Panc1 (cell line): ENCODE data around the gene PLEKHF1. TPM values are rescaled to one million over a fixed set of nuclear protein-coding genes. Genes with fewer than 3 reads are reported as not detected.

Source experiments
- ATAC-seq: fragments of 200-7000 bp; cut with Tn5 transposase; 2 replicates; pipeline ENCODE4 v1.9.1; 2020; ENCODE audit warnings: mild to moderate bottlenecking, moderate library complexity
- BruUV-seq: library from RNA; stranded (reverse); fragments of 400-500 nt; replicated peaks from 2 replicates; lab custom pipeline; 2021; lab: Mats Ljungman, UMichigan
- CTCF ChIA-PET: fragments of 300-600 bp; sonication (Branson Sonifier 250); formaldehyde crosslinking; loops from one replicate; lab custom pipeline; 2022; ENCODE audit warnings: antibody characterized with exemption; lab: Charles Lee
- POLR2A ChIA-PET: fragments of 300-600 bp; sonication (Branson Sonifier 250); formaldehyde crosslinking; loops from one replicate; lab custom pipeline; 2022; ENCODE audit warnings: antibody characterized with exemption; lab: Charles Lee
- DNase-seq: peaks from one replicate; pipeline ENCODE4 v3.0.0-alpha.2; 2010; ENCODE audit warnings: low read depth, low spot score
- H3K27ac ChIP-seq: 2 replicates; pipeline ENCODE4 v1.5.1; 2011; ENCODE audit warnings: mild to moderate bottlenecking, low read length, inconsistent platforms
- H3K27me3 ChIP-seq: fragments of 200-500 bp; sonication (Bioruptor generic); 2 replicates; pipeline ENCODE4 v1.6.0; 2014; ENCODE audit warnings: low read length, inconsistent platforms; ENCODE audit not compliant: control insufficient read depth, insufficient read depth
- H3K36me3 ChIP-seq: fragments of 200-500 bp; sonication (Bioruptor generic); 2 replicates; pipeline ENCODE4 v1.5.1; 2014; ENCODE audit warnings: inconsistent platforms, mild to moderate bottlenecking, low read length, moderate library complexity; ENCODE audit not compliant: control insufficient read depth, insufficient read depth
- H3K4me1 ChIP-seq: 2 replicates; pipeline ENCODE4 v1.5.1; 2011; ENCODE audit warnings: inconsistent platforms, mild to moderate bottlenecking, low read length, moderate library complexity; ENCODE audit not compliant: control insufficient read depth, insufficient read depth
- H3K4me3 ChIP-seq, 2 experiments: 2 replicates each; pipeline ENCODE4 v1.5.1; 2011 to 2012; ENCODE audit warnings: low read depth in 2 of 2, low read length in 2 of 2, mild to moderate bottlenecking in 2 of 2, inconsistent platforms in 1 of 2, moderate library complexity in 1 of 2
- H3K9me3 ChIP-seq: fragments of 200-500 bp; sonication (Bioruptor generic); 2 replicates; pipeline ENCODE4 v1.5.1; 2014; ENCODE audit warnings: low read depth, mild to moderate bottlenecking, inconsistent platforms, low read length, moderate library complexity; ENCODE audit not compliant: control insufficient read depth, insufficient read depth
- POLR2AphosphoS5 ChIP-seq: IDR thresholded peaks from 2 replicates; pipeline ENCODE4 v1.6.1; 2012; ENCODE audit warnings: mild to moderate bottlenecking, low read depth, low read length, moderate library complexity
- REST ChIP-seq, 2 experiments: IDR thresholded peaks; 2 replicates each; pipeline ENCODE4 v1.6.1; 2011 to 2012; ENCODE audit warnings: low read depth in 2 of 2, control low read depth in 1 of 2, low read length in 1 of 2, mild to moderate bottlenecking in 1 of 2, moderate library complexity in 1 of 2; ENCODE audit not compliant: insufficient read depth in 1 of 2
- SIN3A ChIP-seq: IDR thresholded peaks from 2 replicates; pipeline ENCODE4 v1.6.1; 2012; ENCODE audit warnings: low read depth, mild to moderate bottlenecking, low read length, moderate library complexity, borderline replicate concordance; ENCODE audit not compliant: insufficient read depth
- TCF7L2 ChIP-seq: IDR thresholded peaks from 2 replicates; pipeline ENCODE4 v1.6.1; 2011; ENCODE audit warnings: mild to moderate bottlenecking, low read depth, low read length, inconsistent platforms
- in situ Hi-C: cut with HindIII; loops from 2 replicates; pipeline ENCODE4 v1.10.0; 2016; ENCODE audit warnings: low sequenced_read_pairs, low pct_unique_long_range_greater_than_20kb
- intact Hi-C: fragments of 100-400 bp; cut with micrococcal nuclease; formaldehyde crosslinking; loops from one replicate; pipeline ENCODE4 v1.10.0; 2022; ENCODE audit not compliant: unreplicated experiment
- total RNA-seq: library from RNA; stranded (reverse); gene quantifications from one replicate; pipeline ENCODE4 v1.2.1, GENCODE V29; 2021; ENCODE audit not compliant: unreplicated experiment
- TF ChIP-seq, protein P1 (sequence below): fragments of 450-650 bp; IDR thresholded peaks from 2 replicates; pipeline ENCODE4 v1.5.1; 2017; ENCODE audit warnings: mild to moderate bottlenecking

PLEKHF1 gene
- total RNA-seq, 1 experiment from 2014 or later = 22.4 TPM

DNA sequence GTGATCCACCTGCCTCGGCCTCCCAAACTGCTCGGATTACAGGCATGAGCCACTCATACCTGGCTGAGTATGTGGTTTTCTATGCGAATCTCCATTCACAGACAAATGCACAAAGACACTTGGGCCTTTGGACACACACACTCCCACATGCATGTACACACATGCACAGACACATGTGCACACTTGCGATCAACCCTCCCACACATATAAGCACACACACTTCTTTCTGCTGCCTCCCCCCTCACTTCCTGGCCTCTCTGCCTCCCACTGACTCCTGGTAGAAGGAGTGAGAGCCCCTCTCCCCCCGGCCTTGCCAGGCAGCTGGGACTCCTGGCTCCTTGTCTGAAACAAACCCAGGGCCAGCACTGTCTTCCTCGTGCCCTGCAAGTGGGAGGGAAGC, 29.3 kb upstream of the PLEKHF1 start:
- CTCF ChIA-PET = no interaction called here
- no peak for ATAC-seq
- DNase-seq = no peak
- POLR2A ChIA-PET = no interaction called here
- no TSS peak for BruUV-seq
- H3K9me3 ChIP-seq = no peaks in the 10 kb centered on the region
- H3K27me3 ChIP-seq = no peaks in the 10 kb centered on the region
- intact Hi-C loops (no loop called here), in situ Hi-C loops (no loop called here)
- H3K4me1 ChIP-seq = no peaks in the 10 kb centered on the region
- H3K27ac ChIP-seq = no peak overlapping the region
- no peak for TF ChIP-seq POLR2AphosphoS5
- no peak for TF ChIP-seq REST (IDR thresholded peaks at IDR 0.05; ENCODE audit: insufficient read depth in 1 of 2, low read depth in 2 of 2, low read length in 1 of 2)
- H3K4me3 ChIP-seq = no peak overlapping the region
- H3K36me3 ChIP-seq = no peaks in the 10 kb centered on the region

DNA sequence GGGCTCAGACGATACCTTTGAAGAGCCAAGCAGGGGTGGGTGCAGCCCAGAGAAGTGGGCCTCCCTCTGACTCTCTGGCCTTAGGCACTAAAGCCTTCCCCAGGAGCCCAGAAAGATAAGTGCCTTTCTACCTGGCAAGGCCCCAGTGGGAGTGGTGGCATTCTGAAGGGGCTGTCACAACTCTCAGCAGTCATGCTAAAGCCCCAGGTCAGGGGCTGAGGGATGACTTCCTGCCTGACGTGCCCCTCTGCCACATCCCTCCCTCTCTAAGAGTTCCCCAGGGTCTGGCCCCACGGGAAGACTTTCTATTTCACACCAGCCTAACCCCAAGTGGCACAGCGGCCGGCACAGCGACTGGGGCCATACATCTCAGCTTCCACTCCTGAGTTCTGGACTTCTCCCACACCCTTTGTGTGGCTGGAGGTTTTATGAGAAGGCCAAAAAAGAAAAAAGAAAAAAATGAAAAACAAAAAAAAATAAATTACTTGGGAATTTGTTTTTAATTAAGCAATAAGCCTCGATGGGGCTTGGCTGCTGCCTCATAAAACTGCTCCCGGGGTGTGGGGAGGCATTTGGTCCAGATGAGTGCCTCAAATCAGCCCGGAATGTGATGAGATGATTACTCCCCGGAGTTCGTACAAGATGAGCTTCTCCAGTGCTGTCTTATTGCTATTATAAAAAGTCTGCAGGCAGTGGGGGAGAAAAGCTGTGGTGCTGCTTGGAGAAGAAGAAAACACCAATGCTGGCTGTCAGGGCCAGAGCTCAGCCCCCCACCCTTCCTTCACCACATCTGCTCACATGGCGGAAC, 28.5 kb upstream of the PLEKHF1 start:
- TF ChIP-seq POLR2AphosphoS5 (no peak), SIN3A (no peak), TCF7L2 (no peak), REST (IDR thresholded peaks at IDR 0.05; ENCODE audit: insufficient read depth in 1 of 2, low read depth in 2 of 2, low read length in 1 of 2) (no peak)
- TF ChIP-seq, protein P1, sequence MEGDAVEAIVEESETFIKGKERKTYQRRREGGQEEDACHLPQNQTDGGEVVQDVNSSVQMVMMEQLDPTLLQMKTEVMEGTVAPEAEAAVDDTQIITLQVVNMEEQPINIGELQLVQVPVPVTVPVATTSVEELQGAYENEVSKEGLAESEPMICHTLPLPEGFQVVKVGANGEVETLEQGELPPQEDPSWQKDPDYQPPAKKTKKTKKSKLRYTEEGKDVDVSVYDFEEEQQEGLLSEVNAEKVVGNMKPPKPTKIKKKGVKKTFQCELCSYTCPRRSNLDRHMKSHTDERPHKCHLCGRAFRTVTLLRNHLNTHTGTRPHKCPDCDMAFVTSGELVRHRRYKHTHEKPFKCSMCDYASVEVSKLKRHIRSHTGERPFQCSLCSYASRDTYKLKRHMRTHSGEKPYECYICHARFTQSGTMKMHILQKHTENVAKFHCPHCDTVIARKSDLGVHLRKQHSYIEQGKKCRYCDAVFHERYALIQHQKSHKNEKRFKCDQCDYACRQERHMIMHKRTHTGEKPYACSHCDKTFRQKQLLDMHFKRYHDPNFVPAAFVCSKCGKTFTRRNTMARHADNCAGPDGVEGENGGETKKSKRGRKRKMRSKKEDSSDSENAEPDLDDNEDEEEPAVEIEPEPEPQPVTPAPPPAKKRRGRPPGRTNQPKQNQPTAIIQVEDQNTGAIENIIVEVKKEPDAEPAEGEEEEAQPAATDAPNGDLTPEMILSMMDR = no peak
- no TSS peak for BruUV-seq
- Histone ChIP-seq H3K36me3 (no peaks in the 10 kb centered on the region), H3K27ac (no peak overlapping the region), H3K27me3 (no peaks in the 10 kb centered on the region), H3K4me1 (no peaks in the 10 kb centered on the region), H3K9me3 (no peaks in the 10 kb centered on the region), H3K4me3 (no peak overlapping the region)
- ATAC-seq = no peak
- no peak for DNase-seq
- intact Hi-C loops (no loop called here), in situ Hi-C loops (no loop called here)
- ChIA-PET POLR2A (no interaction called here), CTCF (interaction anchor here (0.6 kb wide), 1 partner anchor 31 kb away, joined by 4 read pairs; no protein-coding TSS in a partner anchor)
